Trophoblast cell (in vitro differentiated cells and primary cell): ENCODE results near the gene EPB42. TPM values are rescaled to one million over a fixed set of nuclear protein-coding genes. Genes with fewer than 3 reads are reported as not detected.

ENCODE experiments used
- DNase-seq, 2 donors: peaks; one replicate each; pipeline ENCODE4 v3.0.0-alpha.2; 2016
- H2AFZ ChIP-seq: 2 replicates; pipeline ENCODE4 v1.6.1; 2013; ENCODE audit warnings: low read length, moderate library complexity, mild to moderate bottlenecking; ENCODE audit not compliant: insufficient read depth, poor library complexity
- H2AK5ac ChIP-seq: 2 replicates; pipeline ENCODE4 v1.6.1; 2013; ENCODE audit warnings: mild to moderate bottlenecking, low read length
- H2BK120ac ChIP-seq: 2 replicates; pipeline ENCODE4 v1.6.1; 2013; ENCODE audit warnings: low read length, mild to moderate bottlenecking, moderate library complexity; ENCODE audit not compliant: insufficient read depth, poor library complexity
- H2BK12ac ChIP-seq: 2 replicates; pipeline ENCODE4 v1.6.1; 2013; ENCODE audit warnings: mild to moderate bottlenecking, low read length, moderate library complexity
- H2BK5ac ChIP-seq: 2 replicates; pipeline ENCODE4 v1.6.1; 2013; ENCODE audit warnings: low read length, low read depth, moderate library complexity, mild to moderate bottlenecking; ENCODE audit not compliant: poor library complexity
- H3K14ac ChIP-seq: 2 replicates; pipeline ENCODE4 v1.6.1; 2013; ENCODE audit warnings: mild to moderate bottlenecking, low read length
- H3K18ac ChIP-seq: 2 replicates; pipeline ENCODE4 v1.6.1; 2013; ENCODE audit warnings: mild to moderate bottlenecking, low read length
- H3K23ac ChIP-seq: 2 replicates; pipeline ENCODE4 v1.6.1; 2013; ENCODE audit warnings: low read length
- H3K27ac ChIP-seq: 2 replicates; pipeline ENCODE4 v1.5.1; 2013; ENCODE audit warnings: low read depth, mild to moderate bottlenecking, inconsistent platforms, low read length, moderate library complexity
- H3K27me3 ChIP-seq: 2 replicates; pipeline ENCODE4 v1.6.1; 2013; ENCODE audit warnings: inconsistent platforms, mild to moderate bottlenecking, low read length, moderate library complexity; ENCODE audit not compliant: insufficient read depth
- H3K36me3 ChIP-seq, 2 experiments: 1 replicate in 1 of 2; 2 replicates in 1 of 2; pipeline ENCODE4 v1.6.1; 2013; ENCODE audit warnings: low read length in 2 of 2, mild to moderate bottlenecking in 2 of 2, moderate library complexity in 1 of 2; ENCODE audit not compliant: insufficient read depth in 2 of 2, control insufficient read depth in 1 of 2
- H3K4ac ChIP-seq: 2 replicates; pipeline ENCODE4 v1.6.1; 2013; ENCODE audit warnings: low read depth, mild to moderate bottlenecking, low read length, moderate library complexity
- H3K4me1 ChIP-seq, 2 experiments: 1 replicate in 1 of 2; 2 replicates in 1 of 2; pipeline ENCODE4 v1.6.1; 2013; ENCODE audit warnings: low read length in 2 of 2, mild to moderate bottlenecking in 2 of 2, moderate library complexity in 1 of 2; ENCODE audit not compliant: insufficient read depth in 2 of 2, control insufficient read depth in 1 of 2
- H3K4me2 ChIP-seq: 2 replicates; pipeline ENCODE4 v1.6.1; 2013; ENCODE audit warnings: inconsistent platforms, mild to moderate bottlenecking, low read length, moderate library complexity
- H3K4me3 ChIP-seq: 2 replicates; pipeline ENCODE4 v1.5.1; 2013; ENCODE audit warnings: mild to moderate bottlenecking, low read depth, low read length, inconsistent platforms
- H3K79me1 ChIP-seq: one replicate; pipeline ENCODE4 v1.6.1; 2013; ENCODE audit warnings: low read length
- H3K79me2 ChIP-seq: 2 replicates; pipeline ENCODE4 v1.6.1; 2013; ENCODE audit warnings: low read length, mild to moderate bottlenecking; ENCODE audit not compliant: control insufficient read depth, insufficient read depth, poor library complexity
- H3K9ac ChIP-seq: 2 replicates; pipeline ENCODE4 v1.6.1; 2013; ENCODE audit warnings: mild to moderate bottlenecking, low read length
- H3K9me3 ChIP-seq: 2 replicates; pipeline ENCODE4 v1.6.1; 2013; ENCODE audit warnings: low read depth, mild to moderate bottlenecking, control low read depth, inconsistent platforms, low read length; ENCODE audit not compliant: insufficient read depth
- H4K12ac ChIP-seq: 2 replicates; pipeline ENCODE4 v1.6.1; 2013; ENCODE audit warnings: low read depth, mild to moderate bottlenecking, low read length, moderate library complexity
- H4K8ac ChIP-seq: 2 replicates; pipeline ENCODE4 v1.6.1; 2013; ENCODE audit warnings: low read depth, mild to moderate bottlenecking, low read length, moderate library complexity
- H4K91ac ChIP-seq: one replicate; pipeline ENCODE4 v1.6.1; 2013; ENCODE audit warnings: low read depth, mild to moderate bottlenecking, low read length, moderate library complexity
- WGBS: extraction: QIAGEN DNeasy Blood & Tissue Kit; methylation state at CpG from one replicate; pipeline ENCODE4 v1.1.7; 2013; ENCODE audit warnings: missing lambda C conversion rate; ENCODE audit not compliant: insufficient read length, insufficient coverage; ENCODE audit errors: extremely low coverage; 5-methylcytosine and 5-hydroxymethylcytosine counted together
- polyA plus RNA-seq: library from polyadenylated mRNA; stranded (reverse); fragments of 200-250 nt; gene quantifications from 2 replicates; pipeline ENCODE4 v1.2.3, GENCODE V29; 2013

EPB42 gene
- polyA plus RNA-seq, result not detected in 2 replicates

GRCh38 chr15:43220991-43221403 lies at the start of gene EPB42:
TSS of gene EPB42 (minus strand) at chr15:43221018. CDS start at chr15:43220825, 193 bp downstream.
- no peak within 1 kb of the TSS for H4K8ac ChIP-seq
- no peak within 1 kb of the TSS for H3K23ac ChIP-seq
- H3K79me1 ChIP-seq, result no peaks in the 10 kb centered on the region
- H2BK5ac ChIP-seq, result no peak within 1 kb of the TSS
- no peak within 1 kb of the TSS for H2BK120ac ChIP-seq
- H3K79me2 ChIP-seq, result no peaks in the 10 kb centered on the region
- no peak within 1 kb of the TSS for H4K12ac ChIP-seq
- no peak within 1 kb of the TSS for H3K18ac ChIP-seq
- H3K4me3 ChIP-seq, result no peak within 1 kb of the TSS
- no peak within 1 kb of the TSS for H4K91ac ChIP-seq
- DNase-seq, result no peak
- no peaks in the 10 kb centered on the region for H3K9me3 ChIP-seq
- H3K4me2 ChIP-seq, result no peak within 1 kb of the TSS
- H3K36me3 ChIP-seq, result no peaks in the 10 kb centered on the region
- no peak within 1 kb of the TSS for H2BK12ac ChIP-seq
- H3K14ac ChIP-seq, result no peak within 1 kb of the TSS
- no peaks in the 10 kb centered on the region for H3K27me3 ChIP-seq
- no peak within 1 kb of the TSS for H3K4ac ChIP-seq
- H3K9ac ChIP-seq, result no peak within 1 kb of the TSS
- H3K4me1 ChIP-seq, result no peaks in the 10 kb centered on the region
- H3K27ac ChIP-seq, result no peak within 1 kb of the TSS
- no peak within 1 kb of the TSS for H2AFZ ChIP-seq
- H2AK5ac ChIP-seq, result no peak within 1 kb of the TSS
- no CpG with 5 or more reads among the region's 3 CpGs for WGBS

GRCh38 chr15:43270113-43270665 lies 49.4 kb upstream of the EPB42 start:
- no CpG with 5 or more reads among the region's 5 CpGs for WGBS
- no peak overlapping the region for H3K4ac ChIP-seq

GRCh38 chr15:43268111-43269105 lies 47.6 kb upstream of the EPB42 start:
- H4K8ac ChIP-seq, result no peak overlapping the region
- no peak overlapping the region for H3K4me3 ChIP-seq
- H3K36me3 ChIP-seq, result no peaks in the 10 kb centered on the region
- no peak overlapping the region for H2BK5ac ChIP-seq
- H3K14ac ChIP-seq, result no peak overlapping the region
- no peaks in the 10 kb centered on the region for H3K27me3 ChIP-seq
- no peak overlapping the region for H2AK5ac ChIP-seq
- no peaks in the 10 kb centered on the region for H3K79me1 ChIP-seq
- no CpG with 5 or more reads among the region's 11 CpGs for WGBS
- no peak overlapping the region for H2AFZ ChIP-seq
- H3K79me2 ChIP-seq, result peaks cover 2% of the 10 kb centered on the region
- no peak overlapping the region for H4K91ac ChIP-seq
- no peak overlapping the region for H2BK120ac ChIP-seq
- no peak overlapping the region for H3K4ac ChIP-seq
- H4K12ac ChIP-seq, result no peak overlapping the region
- H3K23ac ChIP-seq, result no peak overlapping the region
- H3K9ac ChIP-seq, result no peak overlapping the region
- no peak overlapping the region for H3K4me2 ChIP-seq
- H3K9me3 ChIP-seq, result peaks cover 2% of the 10 kb centered on the region
- H3K4me1 ChIP-seq, result no peaks in the 10 kb centered on the region
- no peak for DNase-seq
- H3K18ac ChIP-seq, result no peak overlapping the region
- H3K27ac ChIP-seq, result no peak overlapping the region
- no peak overlapping the region for H2BK12ac ChIP-seq

More at GRCh38 chr15:43270113-43270665, 49.4 kb upstream of the EPB42 start:
- Histone ChIP-seq H3K36me3 (no peaks in the 10 kb centered on the region), H3K9me3 (peaks cover 2% of the 10 kb centered on the region), H2BK5ac (no peak overlapping the region), H3K23ac (no peak overlapping the region), H3K4me1 (no peaks in the 10 kb centered on the region), H3K14ac (no peak overlapping the region), H4K12ac (no peak overlapping the region), H3K4me3 (no peak overlapping the region), H2BK120ac (no peak overlapping the region), H2BK12ac (no peak overlapping the region), H3K79me1 (no peaks in the 10 kb centered on the region), H4K8ac (no peak overlapping the region), H3K79me2 (peaks cover 2% of the 10 kb centered on the region), H3K4me2 (no peak overlapping the region), H2AK5ac (no peak overlapping the region), H3K27ac (no peak overlapping the region), H3K18ac (no peak overlapping the region), H2AFZ (no peak overlapping the region), H4K91ac (no peak overlapping the region), H3K9ac (no peak overlapping the region), H3K27me3 (no peaks in the 10 kb centered on the region)
- DNase-seq, result no peak

GRCh38 chr15:43267439-43267838 lies 46.6 kb upstream of the EPB42 start:
- no peak overlapping the region for H4K8ac ChIP-seq
- H2BK5ac ChIP-seq, result no peak overlapping the region
- H3K79me1 ChIP-seq, result no peaks in the 10 kb centered on the region
- no peak overlapping the region for H3K4me2 ChIP-seq
- no peaks in the 10 kb centered on the region for H3K27me3 ChIP-seq
- no peak overlapping the region for H3K4ac ChIP-seq
- H3K79me2 ChIP-seq, result no peaks in the 10 kb centered on the region
- H3K36me3 ChIP-seq, result no peaks in the 10 kb centered on the region
- H3K27ac ChIP-seq, result no peak overlapping the region
- no peak overlapping the region for H2AK5ac ChIP-seq
- no peak overlapping the region for H3K4me3 ChIP-seq
- H3K9ac ChIP-seq, result no peak overlapping the region
- no peak overlapping the region for H2AFZ ChIP-seq
- no peak overlapping the region for H2BK120ac ChIP-seq
- no peak overlapping the region for H3K23ac ChIP-seq
- H3K9me3 ChIP-seq, result peaks cover 2% of the 10 kb centered on the region
- no peak overlapping the region for H3K18ac ChIP-seq
- H2BK12ac ChIP-seq, result no peak overlapping the region
- no peaks in the 10 kb centered on the region for H3K4me1 ChIP-seq
- no CpG with 5 or more reads among the region's 2 CpGs for WGBS
- H4K91ac ChIP-seq, result no peak overlapping the region
- H3K14ac ChIP-seq, result no peak overlapping the region
- no peak for DNase-seq
- no peak overlapping the region for H4K12ac ChIP-seq
